ENCODE data around the gene TJP2. TPM values are rescaled to one million over a fixed set of nuclear protein-coding genes. Genes with fewer than 3 reads are reported as not detected.

TJP2 gene
- total RNA-seq, 1 experiment from 2014 or later = 2.3 TPM

- no peaks in the 10 kb centered on the region for H3K79me2 ChIP-seq (ENCODE audit: low read length)
- no peak overlapping the region for H2AFZ ChIP-seq (ENCODE audit: low read length)
- DNase-seq = no peak
- H3K4me2 ChIP-seq (ENCODE audit: low read depth, low read length, poor library complexity, severe bottlenecking) = no peak overlapping the region
- H3K9me2 ChIP-seq (replicated peaks; ENCODE audit: insufficient read depth, low read length) = no peaks in the 10 kb centered on the region
- no peak overlapping the region for H3K4me3 ChIP-seq (ENCODE audit: low read length)
- H3K9ac ChIP-seq (ENCODE audit: low read length) = no peak overlapping the region
- H3K4me1 ChIP-seq (ENCODE audit: low read length) = no peaks in the 10 kb centered on the region
- no peaks in the 10 kb centered on the region for H3K27me3 ChIP-seq (ENCODE audit: low read length)
- H3K36me3 ChIP-seq (ENCODE audit: insufficient read depth, low read length) = no peaks in the 10 kb centered on the region
- 0 out of 2 replicates have a peak, but pooled peaks cover 5% of the 10 kb centered on the region for H4K20me1 ChIP-seq (ENCODE audit: insufficient read depth, low read depth, low read length)
- H3K27ac ChIP-seq (ENCODE audit: low read length) = no peak overlapping the region
- H3K9me3 ChIP-seq (ENCODE audit: low read length) = no peaks in the 10 kb centered on the region
Observed at GRCh38 chr9:69171049-69171448, 3.0 kb upstream of the TJP2 start.

- Histone ChIP-seq H3K4me2 (ENCODE audit: low read depth, low read length, poor library complexity, severe bottlenecking) (no peak overlapping the region), H3K9me3 (ENCODE audit: low read length) (no peaks in the 10 kb centered on the region), H3K4me1 (ENCODE audit: low read length) (no peaks in the 10 kb centered on the region), H3K79me2 (ENCODE audit: low read length) (no peaks in the 10 kb centered on the region), H3K9me2 (replicated peaks; ENCODE audit: insufficient read depth, low read length) (no peaks in the 10 kb centered on the region), H4K20me1 (ENCODE audit: insufficient read depth, low read depth, low read length) (0 out of 2 replicates have a peak, but pooled peaks cover 5% of the 10 kb centered on the region), H3K9ac (ENCODE audit: low read length) (no peak overlapping the region), H3K27ac (ENCODE audit: low read length) (no peak overlapping the region), H3K36me3 (ENCODE audit: insufficient read depth, low read length) (no peaks in the 10 kb centered on the region), H2AFZ (ENCODE audit: low read length) (no peak overlapping the region), H3K4me3 (ENCODE audit: low read length) (no peak overlapping the region), H3K27me3 (ENCODE audit: low read length) (no peaks in the 10 kb centered on the region)
- no peak for DNase-seq
Observed at GRCh38 chr9:69171517-69171916, 2.6 kb upstream of the TJP2 start.

GRCh38 chr9:69172895-69173294 lies 1.2 kb upstream of the TJP2 start:
- no peaks in the 10 kb centered on the region for H3K36me3 ChIP-seq (ENCODE audit: insufficient read depth, low read length)
- H3K27me3 ChIP-seq (ENCODE audit: low read length) = no peaks in the 10 kb centered on the region
- H3K9ac ChIP-seq (ENCODE audit: low read length) = no peak overlapping the region
- no peaks in the 10 kb centered on the region for H3K9me2 ChIP-seq (replicated peaks; ENCODE audit: insufficient read depth, low read length)
- no peak for DNase-seq
- H3K9me3 ChIP-seq (ENCODE audit: low read length) = no peaks in the 10 kb centered on the region
- no peaks in the 10 kb centered on the region for H3K4me1 ChIP-seq (ENCODE audit: low read length)
- H3K4me2 ChIP-seq (ENCODE audit: low read depth, low read length, poor library complexity, severe bottlenecking) = no peak overlapping the region
- H2AFZ ChIP-seq (ENCODE audit: low read length) = no peak overlapping the region
- H4K20me1 ChIP-seq (ENCODE audit: insufficient read depth, low read depth, low read length) = 0 out of 2 replicates have a peak, but pooled peaks cover 5% of the 10 kb centered on the region
- no peak overlapping the region for H3K27ac ChIP-seq (ENCODE audit: low read length)
- H3K79me2 ChIP-seq (ENCODE audit: low read length) = no peaks in the 10 kb centered on the region
- H3K4me3 ChIP-seq (ENCODE audit: low read length) = no peak overlapping the region

GRCh38 chr9:69173497-69173890 lies 583 bp upstream of the TJP2 start:
- no peaks in the 10 kb centered on the region for H3K79me2 ChIP-seq (ENCODE audit: low read length)
- H3K9me3 ChIP-seq (ENCODE audit: low read length) = no peaks in the 10 kb centered on the region

GRCh38 chr9:69174616-69175463 lies 763 bp downstream of the TJP2 start:
- H3K4me1 ChIP-seq (ENCODE audit: low read length) = no peaks in the 10 kb centered on the region
- no peak overlapping the region for H3K27ac ChIP-seq (ENCODE audit: low read length)

More at GRCh38 chr9:69173497-69173890, 583 bp upstream of the TJP2 start:
- no peak overlapping the region for H3K27ac ChIP-seq (ENCODE audit: low read length)
- no peaks in the 10 kb centered on the region for H3K4me1 ChIP-seq (ENCODE audit: low read length)
- no peaks in the 10 kb centered on the region for H3K27me3 ChIP-seq (ENCODE audit: low read length)
- no peak overlapping the region for H3K4me3 ChIP-seq (ENCODE audit: low read length)
- 0 out of 2 replicates have a peak, but pooled peaks cover 5% of the 10 kb centered on the region for H4K20me1 ChIP-seq (ENCODE audit: insufficient read depth, low read depth, low read length)
- H3K9ac ChIP-seq (ENCODE audit: low read length) = no peak overlapping the region
- DNase-seq = no peak
- H3K36me3 ChIP-seq (ENCODE audit: insufficient read depth, low read length) = no peaks in the 10 kb centered on the region
- H3K9me2 ChIP-seq (replicated peaks; ENCODE audit: insufficient read depth, low read length) = no peaks in the 10 kb centered on the region
- no peak overlapping the region for H2AFZ ChIP-seq (ENCODE audit: low read length)
- no peak overlapping the region for H3K4me2 ChIP-seq (ENCODE audit: low read depth, low read length, poor library complexity, severe bottlenecking)

GRCh38 chr9:69175486-69175885 lies 1.4 kb downstream of the TJP2 start:
- H3K4me3 ChIP-seq (ENCODE audit: low read length) = no peak overlapping the region
- no peaks in the 10 kb centered on the region for H3K36me3 ChIP-seq (ENCODE audit: insufficient read depth, low read length)
- H3K9me3 ChIP-seq (ENCODE audit: low read length) = no peaks in the 10 kb centered on the region
- H2AFZ ChIP-seq (ENCODE audit: low read length) = no peak overlapping the region
- no peaks in the 10 kb centered on the region for H3K4me1 ChIP-seq (ENCODE audit: low read length)
- no peaks in the 10 kb centered on the region for H3K79me2 ChIP-seq (ENCODE audit: low read length)
- 0 out of 2 replicates have a peak, but pooled peaks cover 3% of the 10 kb centered on the region for H4K20me1 ChIP-seq (ENCODE audit: insufficient read depth, low read depth, low read length)
- no peak overlapping the region for H3K9ac ChIP-seq (ENCODE audit: low read length)
- H3K4me2 ChIP-seq (ENCODE audit: low read depth, low read length, poor library complexity, severe bottlenecking) = no peak overlapping the region
- no peaks in the 10 kb centered on the region for H3K27me3 ChIP-seq (ENCODE audit: low read length)
- DNase-seq = no peak
- no peak overlapping the region for H3K27ac ChIP-seq (ENCODE audit: low read length)
- H3K9me2 ChIP-seq (replicated peaks; ENCODE audit: insufficient read depth, low read length) = no peaks in the 10 kb centered on the region

More at GRCh38 chr9:69174616-69175463, 763 bp downstream of the TJP2 start:
- no peaks in the 10 kb centered on the region for H3K9me2 ChIP-seq (replicated peaks; ENCODE audit: insufficient read depth, low read length)
- no peak overlapping the region for H3K9ac ChIP-seq (ENCODE audit: low read length)
- no peak overlapping the region for H3K4me2 ChIP-seq (ENCODE audit: low read depth, low read length, poor library complexity, severe bottlenecking)
- no peak overlapping the region for H3K4me3 ChIP-seq (ENCODE audit: low read length)
- H3K36me3 ChIP-seq (ENCODE audit: insufficient read depth, low read length) = no peaks in the 10 kb centered on the region
- H3K79me2 ChIP-seq (ENCODE audit: low read length) = no peaks in the 10 kb centered on the region
- no peak for DNase-seq
- no peaks in the 10 kb centered on the region for H3K27me3 ChIP-seq (ENCODE audit: low read length)
- no peak overlapping the region for H2AFZ ChIP-seq (ENCODE audit: low read length)
- no peaks in the 10 kb centered on the region for H3K9me3 ChIP-seq (ENCODE audit: low read length)
- 0 out of 2 replicates have a peak, but pooled peaks cover 5% of the 10 kb centered on the region for H4K20me1 ChIP-seq (ENCODE audit: insufficient read depth, low read depth, low read length)

GRCh38 chr9:69176471-69177171 lies 2.5 kb downstream of the TJP2 start:
- DNase-seq = no peak
- no peak overlapping the region for H3K9ac ChIP-seq (ENCODE audit: low read length)
- H4K20me1 ChIP-seq (ENCODE audit: insufficient read depth, low read depth, low read length) = no peaks in the 10 kb centered on the region
- H3K27ac ChIP-seq (ENCODE audit: low read length) = no peak overlapping the region
- H3K36me3 ChIP-seq (ENCODE audit: insufficient read depth, low read length) = no peaks in the 10 kb centered on the region
- no peaks in the 10 kb centered on the region for H3K79me2 ChIP-seq (ENCODE audit: low read length)
- no peaks in the 10 kb centered on the region for H3K9me3 ChIP-seq (ENCODE audit: low read length)
- no peaks in the 10 kb centered on the region for H3K27me3 ChIP-seq (ENCODE audit: low read length)
- H3K4me3 ChIP-seq (ENCODE audit: low read length) = no peak overlapping the region
- H3K4me1 ChIP-seq (ENCODE audit: low read length) = no peaks in the 10 kb centered on the region
- H3K9me2 ChIP-seq (replicated peaks; ENCODE audit: insufficient read depth, low read length) = no peaks in the 10 kb centered on the region
- no peak overlapping the region for H2AFZ ChIP-seq (ENCODE audit: low read length)
- H3K4me2 ChIP-seq (ENCODE audit: low read depth, low read length, poor library complexity, severe bottlenecking) = no peak overlapping the region

GRCh38 chr9:69178583-69179011 lies 4.5 kb downstream of the TJP2 start:
- no peaks in the 10 kb centered on the region for H3K79me2 ChIP-seq (ENCODE audit: low read length)
- no peak for DNase-seq

More at GRCh38 chr9:69178583-69179011, 4.5 kb downstream of the TJP2 start:
- H3K4me1 ChIP-seq (ENCODE audit: low read length) = no peaks in the 10 kb centered on the region
- no peaks in the 10 kb centered on the region for H3K9me2 ChIP-seq (replicated peaks; ENCODE audit: insufficient read depth, low read length)
- H2AFZ ChIP-seq (ENCODE audit: low read length) = no peak overlapping the region
- H3K36me3 ChIP-seq (ENCODE audit: insufficient read depth, low read length) = no peaks in the 10 kb centered on the region
- no peaks in the 10 kb centered on the region for H4K20me1 ChIP-seq (ENCODE audit: insufficient read depth, low read depth, low read length)
- H3K9ac ChIP-seq (ENCODE audit: low read length) = no peak overlapping the region
- H3K4me2 ChIP-seq (ENCODE audit: low read depth, low read length, poor library complexity, severe bottlenecking) = no peak overlapping the region
- H3K27ac ChIP-seq (ENCODE audit: low read length) = no peak overlapping the region
- no peaks in the 10 kb centered on the region for H3K9me3 ChIP-seq (ENCODE audit: low read length)
- no peaks in the 10 kb centered on the region for H3K27me3 ChIP-seq (ENCODE audit: low read length)
- H3K4me3 ChIP-seq (ENCODE audit: low read length) = no peak overlapping the region
